ENCODE data around the gene CTIF. TPM values are rescaled to one million over a fixed set of nuclear protein-coding genes. Genes with fewer than 3 reads are reported as not detected.
"Not testable (repeated sequence)": the region's sequence is repeated elsewhere in the genome, so short reads cannot be mapped to it uniquely, and the experiment has no call there.

CTIF gene
- total and polyA plus RNA-seq, 4 donors: 12.2 to 45.7 (median 32.6) TPM

GRCh38 chr18:48713309-48713708, 174.5 kb downstream of the CTIF start:
- peak in 2 of 3 donors; percentile 42 for DNase-seq
- Histone ChIP-seq H3K27me3 (ENCODE audit: control insufficient read depth in 3 of 3, insufficient read depth in 3 of 3, low read length in 2 of 3) (no peaks in the 10 kb centered on the region), H3K27ac (ENCODE audit: low read depth in 1 of 2, low read length in 1 of 2) (peak overlapping the region in 1 of 2 donors; percentile 49), H3K36me3 (ENCODE audit: control insufficient read depth in 4 of 4, insufficient read depth in 4 of 4, low read length in 4 of 4) (peaks cover 0 to 2% (median under 1%) of the 10 kb centered on the region in 4 donors), H3K9ac (ENCODE audit: insufficient read depth in 1 of 2, low read length in 2 of 2) (no peak overlapping the region), H3K4me3 (no peak overlapping the region), H3K9me3 (ENCODE audit: control insufficient read depth in 4 of 4, insufficient read depth in 3 of 4, low read length in 3 of 4) (no peaks in the 10 kb centered on the region), H3K4me1 (ENCODE audit: control insufficient read depth in 5 of 5, insufficient read depth in 5 of 5, low read length in 5 of 5) (peaks cover 0 to 8% (median 0%) of the 10 kb centered on the region in 5 donors)
- no peak for TF ChIP-seq CTCF (IDR thresholded peaks at IDR 0.05; ENCODE audit: control extremely low read depth, extremely low read depth)
- no peak for ATAC-seq (ENCODE audit: insufficient read depth, low FRiP score)
- WGBS, 2 donors: 68 to 75% methylated on average over 14 of the region's 14 CpGs

GRCh38 chr18:48714873-48715272, 176.0 kb downstream of the CTIF start:
- H3K4me1 ChIP-seq (ENCODE audit: control insufficient read depth in 5 of 5, insufficient read depth in 5 of 5, low read length in 5 of 5): peaks cover 0 to 8% (median 0%) of the 10 kb centered on the region in 5 donors
- H3K27me3 ChIP-seq (ENCODE audit: control insufficient read depth in 3 of 3, insufficient read depth in 3 of 3, low read length in 2 of 3): no peaks in the 10 kb centered on the region
- ATAC-seq (ENCODE audit: insufficient read depth, low FRiP score) (no peak), DNase-seq (no peak)
- no peak for TF ChIP-seq CTCF (IDR thresholded peaks at IDR 0.05; ENCODE audit: control extremely low read depth, extremely low read depth)
- no peak overlapping the region for H3K9ac ChIP-seq (ENCODE audit: insufficient read depth in 1 of 2, low read length in 2 of 2)
- no peaks in the 10 kb centered on the region for H3K9me3 ChIP-seq (ENCODE audit: control insufficient read depth in 4 of 4, insufficient read depth in 3 of 4, low read length in 3 of 4)
- no peak overlapping the region for H3K4me3 ChIP-seq
- H3K27ac ChIP-seq (ENCODE audit: low read depth in 1 of 2, low read length in 1 of 2): no peak overlapping the region
- H3K36me3 ChIP-seq (ENCODE audit: control insufficient read depth in 4 of 4, insufficient read depth in 4 of 4, low read length in 4 of 4): peaks cover 0 to 14% (median under 1%) of the 10 kb centered on the region in 4 donors
- WGBS, 2 donors: 90 to 94% methylated on average over 6 of the region's 6 CpGs

- H3K9ac ChIP-seq (ENCODE audit: insufficient read depth in 1 of 2, low read length in 2 of 2): no peak overlapping the region
- H3K27ac ChIP-seq (ENCODE audit: low read depth in 1 of 2, low read length in 1 of 2): peak overlapping the region in 1 of 2 donors; percentile 65
- 58 to 72% methylated on average over 10 of the region's 10 CpGs for WGBS, 2 donors
These were observed 177.0 kb downstream of the CTIF start for GRCh38 chr18:48715711-48716361.

GRCh38 chr18:48717227-48717626, 178.4 kb downstream of the CTIF start:
- not testable (repeated sequence) for H3K9ac ChIP-seq (ENCODE audit: insufficient read depth in 1 of 2, low read length in 2 of 2); DNase-seq; ATAC-seq (ENCODE audit: insufficient read depth, low FRiP score); H3K27ac ChIP-seq (ENCODE audit: low read depth in 1 of 2, low read length in 1 of 2); H3K4me3 ChIP-seq; H3K9me3 ChIP-seq (ENCODE audit: control insufficient read depth in 4 of 4, insufficient read depth in 3 of 4, low read length in 3 of 4); H3K27me3 ChIP-seq (ENCODE audit: control insufficient read depth in 3 of 3, insufficient read depth in 3 of 3, low read length in 2 of 3)
- 95 to 96% methylated on average over 9 of the region's 9 CpGs for WGBS, 2 donors
- H3K36me3 ChIP-seq (ENCODE audit: control insufficient read depth in 4 of 4, insufficient read depth in 4 of 4, low read length in 4 of 4): peaks cover 0 to 14% (median under 1%) of the 10 kb centered on the region in 4 donors
- peaks cover 0 to 11% (median 9%) of the 10 kb centered on the region in 5 donors for H3K4me1 ChIP-seq (ENCODE audit: control insufficient read depth in 5 of 5, insufficient read depth in 5 of 5, low read length in 5 of 5)

More at GRCh38 chr18:48715711-48716361, 177.0 kb downstream of the CTIF start:
- peaks cover 0 to 11% (median 9%) of the 10 kb centered on the region in 5 donors for H3K4me1 ChIP-seq (ENCODE audit: control insufficient read depth in 5 of 5, insufficient read depth in 5 of 5, low read length in 5 of 5)
- no peak overlapping the region for H3K4me3 ChIP-seq
- TF ChIP-seq CTCF (IDR thresholded peaks at IDR 0.05; ENCODE audit: control extremely low read depth, extremely low read depth): no peak
- H3K27me3 ChIP-seq (ENCODE audit: control insufficient read depth in 3 of 3, insufficient read depth in 3 of 3, low read length in 2 of 3): no peaks in the 10 kb centered on the region
- ATAC-seq (ENCODE audit: insufficient read depth, low FRiP score) (peak; percentile 77), DNase-seq (no peak)
- H3K9me3 ChIP-seq (ENCODE audit: control insufficient read depth in 4 of 4, insufficient read depth in 3 of 4, low read length in 3 of 4): no peaks in the 10 kb centered on the region
- peaks cover 0 to 14% (median under 1%) of the 10 kb centered on the region in 4 donors for H3K36me3 ChIP-seq (ENCODE audit: control insufficient read depth in 4 of 4, insufficient read depth in 4 of 4, low read length in 4 of 4)
